Inflammatory macrophage (primary cell): Measurements from ENCODE around the gene ATG7.

Source experiments
- DNase-seq, 2 donors: peaks; one replicate each; pipeline ENCODE4 v3.0.0-alpha.2; 2020 to 2022

The ATG7 gene

GRCh38 chr3:11601446-11602238 is 329.4 kb downstream of the ATG7 start:
- DNase-seq, result no peak

- no peak for DNase-seq
Measured at GRCh38 chr3:11602239-11602840, 330.1 kb downstream of the ATG7 start.

- DNase-seq, result no peak
Measured at GRCh38 chr3:11602886-11603527, 330.8 kb downstream of the ATG7 start.

- no peak for DNase-seq
Measured at GRCh38 chr3:11603628-11604027, 331.4 kb downstream of the ATG7 start.

GRCh38 chr3:11604139-11604892 is 332.1 kb downstream of the ATG7 start:
- no peak for DNase-seq

- DNase-seq, result no peak
Measured at GRCh38 chr3:11605398-11605797, 333.2 kb downstream of the ATG7 start.

- DNase-seq, result no peak
Measured at GRCh38 chr3:11606090-11606784, 334.0 kb downstream of the ATG7 start.

- no peak for DNase-seq
Measured at GRCh38 chr3:11606865-11607440, 334.8 kb downstream of the ATG7 start.
